Limb (tissue), 2 donors: ENCODE data around the gene PLEKHH3.
A peak's percentile ranks its signal among the peaks of the same experiment; 100 is the strongest.

Experiments used
- DNase-seq, 2 donors: peaks; one replicate each; pipeline ENCODE4 v3.0.0-alpha.2; 2016; ENCODE audit errors: extremely low spot score in 2 of 2

The PLEKHH3 gene

DNA sequence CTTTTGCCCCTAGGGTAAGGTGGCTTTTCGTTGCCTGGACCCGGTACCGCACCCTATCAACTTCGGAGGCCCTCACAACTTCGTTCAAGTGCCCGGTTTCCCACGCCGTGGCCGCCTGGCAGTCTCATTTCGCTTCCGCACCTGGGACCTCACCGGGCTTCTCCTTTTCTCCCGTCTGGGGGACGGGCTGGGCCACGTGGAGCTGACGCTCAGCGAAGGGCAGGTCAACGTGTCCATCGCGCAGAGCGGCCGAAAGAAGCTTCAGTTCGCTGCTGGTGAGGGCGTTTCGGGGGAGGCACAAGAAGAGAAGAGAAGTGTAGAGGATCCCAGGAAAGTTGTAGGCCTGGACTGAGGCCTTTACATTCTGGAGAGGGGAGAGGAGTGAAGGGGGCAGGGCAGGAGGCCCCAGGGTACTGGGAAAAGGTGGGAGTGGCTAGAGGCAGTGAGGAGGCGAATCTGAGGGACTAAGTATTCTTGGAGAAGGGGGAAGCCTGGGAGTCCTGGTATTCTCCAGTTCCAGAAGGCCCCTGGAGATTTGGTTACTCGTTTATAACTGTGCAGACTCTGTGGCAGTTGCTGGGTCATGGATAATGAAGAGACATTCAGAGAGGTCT lies 11.0 kb upstream of the PLEKHH3 start:
- no peak for DNase-seq

GRCh38 chr17:42686520-42687128 lies 9.8 kb upstream of the PLEKHH3 start:
- no peak for DNase-seq

DNA sequence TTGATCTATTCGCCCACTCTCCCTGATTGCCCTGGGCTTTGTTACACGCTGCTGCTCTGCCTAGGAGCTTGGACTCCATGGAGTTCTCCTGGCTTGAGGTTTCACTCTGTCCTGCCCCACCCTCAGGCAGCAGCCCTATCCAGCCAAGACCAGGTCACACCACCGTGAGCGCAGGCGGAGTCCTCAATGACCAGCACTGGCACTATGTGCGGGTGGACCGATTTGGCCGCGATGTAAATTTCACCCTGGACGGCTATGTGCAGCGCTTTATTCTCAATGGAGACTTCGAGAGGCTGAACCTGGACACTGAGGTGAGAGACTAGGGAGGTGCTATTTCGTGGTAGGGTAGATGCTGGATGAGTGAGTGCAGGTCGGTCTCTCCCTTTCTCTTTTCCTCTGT lies 9.0 kb upstream of the PLEKHH3 start:
- no peak for DNase-seq

DNA sequence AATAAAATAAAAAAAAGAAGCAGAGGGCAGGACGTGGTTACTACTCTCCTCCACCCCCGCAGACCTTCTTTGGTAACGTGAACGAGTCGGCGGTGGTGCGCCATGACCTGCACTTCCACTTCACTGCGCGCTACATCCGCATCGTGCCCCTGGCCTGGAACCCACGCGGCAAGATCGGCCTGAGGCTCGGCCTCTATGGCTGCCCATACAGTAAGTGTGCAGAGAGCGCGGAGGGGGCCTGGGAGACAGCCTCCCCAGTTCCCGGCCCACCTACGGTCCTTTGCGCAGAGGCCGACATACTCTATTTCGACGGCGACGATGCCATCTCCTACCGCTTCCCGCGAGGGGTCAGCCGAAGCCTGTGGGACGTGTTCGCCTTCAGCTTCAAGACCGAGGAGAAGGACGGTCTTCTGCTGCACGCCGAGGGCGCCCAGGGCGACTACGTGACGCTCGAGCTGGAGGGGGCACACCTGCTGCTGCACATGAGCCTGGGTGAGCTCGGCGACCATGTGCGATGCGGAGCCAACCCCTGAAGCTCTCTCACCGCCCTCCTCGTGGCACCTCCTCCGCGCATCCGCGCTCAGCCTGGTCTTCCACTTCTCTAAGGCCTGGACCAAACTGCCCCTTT lies 8.2 kb upstream of the PLEKHH3 start:
- DNase-seq, result no peak

- peak in 1 of 2 donors; percentile 68 for DNase-seq
Measured at GRCh38 chr17:42683407-42684034, 6.7 kb upstream of the PLEKHH3 start.

DNA sequence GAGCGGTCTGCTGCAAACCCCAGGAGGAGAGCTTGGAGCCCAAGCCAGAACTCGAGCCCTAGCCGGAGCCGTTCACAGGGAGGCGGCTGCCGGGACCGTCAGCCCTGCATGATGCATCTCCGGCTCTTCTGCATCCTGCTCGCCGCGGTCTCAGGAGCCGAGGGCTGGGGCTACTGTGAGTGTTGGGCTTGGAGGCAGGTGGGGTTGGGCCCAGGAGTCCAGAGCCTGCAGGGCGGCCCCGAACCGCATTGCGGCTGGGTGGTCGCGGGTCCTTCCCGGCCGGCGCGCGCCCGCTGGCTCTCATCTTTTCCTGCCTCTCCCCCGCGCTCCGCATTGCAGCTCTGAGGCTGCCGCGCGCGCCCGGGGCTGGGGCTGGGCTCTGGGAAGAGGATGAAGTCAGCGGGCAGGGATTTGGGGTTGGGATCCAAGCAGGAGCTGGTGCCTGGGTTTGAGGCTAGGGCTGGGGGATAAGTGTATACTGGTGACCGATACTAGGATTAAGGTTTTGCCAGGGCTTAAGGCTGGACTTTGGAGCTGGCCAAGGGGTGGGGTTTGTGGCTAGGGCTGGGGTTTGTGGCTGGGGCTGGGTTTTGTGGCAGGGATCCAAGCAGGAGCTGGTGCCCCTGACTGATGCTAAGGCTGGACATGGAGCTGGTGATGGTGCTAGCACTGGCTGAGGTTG lies 6.1 kb upstream of the PLEKHH3 start:
- peak; percentile 42 to 84 for DNase-seq

DNA sequence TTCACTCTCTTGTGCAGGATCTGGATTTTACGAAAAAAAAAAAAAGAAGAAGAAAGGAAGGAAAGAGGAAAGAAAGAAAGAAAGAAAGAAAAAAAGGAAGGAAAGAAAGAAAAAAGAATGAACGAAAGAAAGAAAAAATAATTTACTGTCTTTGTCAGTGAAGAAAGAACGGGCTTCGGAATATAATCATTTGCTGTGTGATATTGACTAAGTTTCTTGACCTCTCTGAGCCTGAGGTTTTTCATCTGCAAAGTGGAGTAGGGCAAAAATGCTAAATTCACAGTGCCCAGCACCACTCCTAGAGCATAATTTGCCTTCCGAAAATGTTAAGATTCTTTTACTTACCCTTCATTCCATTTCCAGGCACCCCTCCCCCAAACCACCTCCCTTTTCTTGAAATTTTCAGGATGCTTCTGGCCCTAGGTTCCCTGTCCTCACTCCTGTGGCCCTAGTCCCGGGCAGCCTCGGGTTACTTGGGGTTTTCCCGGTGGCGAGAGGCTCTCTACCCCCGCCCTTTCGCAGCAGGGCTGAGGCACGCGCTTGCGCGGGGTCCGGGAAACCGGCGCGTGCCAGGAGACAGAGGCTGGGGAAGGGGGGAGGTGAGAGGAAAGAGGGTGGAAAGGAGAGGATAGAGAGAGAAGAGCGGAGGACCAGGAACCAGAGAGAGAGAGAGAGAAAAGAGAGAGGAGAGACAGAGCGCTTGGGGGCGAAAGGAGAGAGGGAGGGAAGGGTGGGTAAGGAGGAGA lies 5.4 kb upstream of the PLEKHH3 start, which contains the start of gene CNTNAP1:
Gene CNTNAP1, plus strand, starts transcription at position 556 of the 746 bp plus-strand sequence. CDS start 299 bp downstream, outside the sequence.
- peak; percentile 76 to 83 for DNase-seq

DNA sequence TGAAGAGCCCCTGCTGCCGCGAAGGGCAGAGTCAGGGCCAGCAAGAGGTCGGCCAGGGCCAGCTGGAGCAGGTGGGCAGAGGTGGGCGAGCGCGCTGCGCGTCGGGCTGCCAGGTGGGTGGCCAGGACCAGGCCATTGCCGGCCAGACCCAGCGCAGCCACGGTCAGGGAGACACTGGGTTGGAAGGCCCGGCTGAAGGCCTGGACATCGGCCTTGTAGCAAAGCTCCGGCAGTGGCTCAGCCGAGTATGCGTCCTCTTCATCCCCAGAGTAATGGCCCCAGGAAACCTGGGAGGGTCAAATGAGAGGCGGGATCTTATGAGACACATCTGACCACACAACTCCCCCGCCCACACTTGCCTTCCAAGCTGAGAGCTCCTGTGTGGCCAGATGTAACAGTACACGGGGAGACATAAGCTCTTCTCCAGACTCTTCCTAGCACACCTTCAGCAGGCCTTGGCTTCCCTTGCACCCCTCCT lies 3.6 kb upstream of the PLEKHH3 start:
- no peak for DNase-seq

DNA sequence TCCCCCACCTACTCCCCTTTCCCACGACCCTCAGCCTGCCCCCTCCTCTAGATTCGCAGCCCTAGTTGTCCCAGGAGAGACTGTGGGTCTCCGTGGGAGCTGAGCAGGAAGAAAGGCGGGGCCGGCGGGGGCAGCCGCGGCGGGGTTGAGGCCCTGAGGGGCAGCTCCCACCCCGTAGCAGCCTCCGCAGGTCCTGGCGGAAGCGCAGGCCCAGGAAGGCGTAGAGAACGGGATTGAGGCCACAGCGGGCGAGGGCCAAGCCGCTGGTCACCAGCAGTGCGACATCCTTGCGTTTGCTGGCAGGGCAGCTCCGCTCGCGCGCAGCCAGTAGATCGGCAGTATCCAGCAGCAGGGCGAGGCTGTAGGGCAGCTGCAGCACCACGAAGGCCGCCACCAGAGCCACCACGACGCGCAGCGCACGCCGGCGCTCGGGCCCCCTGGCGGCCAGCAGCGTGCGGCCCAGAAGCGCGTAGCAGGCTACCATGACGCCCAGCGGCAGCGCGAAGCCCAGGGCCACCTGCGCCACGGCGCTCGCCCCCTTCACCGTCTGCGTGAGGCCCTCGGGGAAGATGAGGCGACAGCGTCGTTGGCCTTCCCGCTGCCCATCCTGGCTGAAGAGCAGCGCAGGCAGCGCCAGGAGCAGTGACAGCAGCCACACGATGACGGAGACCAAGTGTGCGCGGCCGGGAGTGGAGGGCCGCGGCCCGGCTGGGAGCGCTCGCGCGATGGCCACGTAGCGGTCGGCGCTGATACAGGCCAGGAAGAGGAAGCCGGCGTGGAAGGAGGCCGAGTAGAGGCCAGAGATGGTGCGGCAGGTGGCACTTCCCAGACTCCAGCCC lies 2.9 kb upstream of the PLEKHH3 start:
- DNase-seq, result peak; percentile 79 to 87

- DNase-seq, result peak; percentile 51 to 76
Measured at GRCh38 chr17:42678951-42679491, 2.2 kb upstream of the PLEKHH3 start.

GRCh38 chr17:42677921-42678781 lies 1.4 kb upstream of the PLEKHH3 start:
- peak; percentile 91 to 93 for DNase-seq

- DNase-seq, result peak; percentile 100
Measured at GRCh38 chr17:42677012-42677857, 441 bp upstream of the PLEKHH3 start.

GRCh38 chr17:42675965-42676423 lies 800 bp downstream of the PLEKHH3 start:
- no peak for DNase-seq

DNA sequence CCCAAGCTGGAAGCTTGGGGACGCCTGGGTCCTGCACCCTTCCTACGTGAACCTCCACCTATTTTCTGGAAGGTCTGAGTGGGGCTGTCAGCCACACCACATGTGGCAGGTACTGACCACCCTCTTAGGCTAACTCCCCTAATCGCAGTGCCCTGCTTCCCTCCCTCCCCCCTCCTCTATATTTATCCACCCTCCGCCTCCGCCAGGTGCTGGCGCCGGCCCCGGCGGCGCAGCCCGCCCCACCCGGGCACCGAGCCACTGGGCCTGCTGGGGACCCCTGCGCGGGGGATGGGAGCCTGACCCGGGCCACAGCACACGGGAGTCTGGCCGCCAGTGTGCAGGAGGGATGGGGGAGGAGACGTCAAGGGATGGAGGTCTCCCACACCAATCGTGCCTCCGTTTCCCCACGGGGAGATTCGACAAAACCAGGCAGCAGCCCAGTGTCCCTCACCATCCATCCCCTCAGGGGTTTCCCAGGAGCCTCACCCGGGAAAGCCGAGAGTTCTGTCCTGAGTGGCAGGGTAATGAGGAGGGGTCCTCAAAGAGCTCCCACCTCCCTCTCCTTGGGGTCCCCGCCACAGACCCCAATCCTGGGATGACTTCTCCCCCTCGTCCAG lies 1.3 kb downstream of the PLEKHH3 start:
- DNase-seq, result peak in 1 of 2 donors; percentile 70

DNA sequence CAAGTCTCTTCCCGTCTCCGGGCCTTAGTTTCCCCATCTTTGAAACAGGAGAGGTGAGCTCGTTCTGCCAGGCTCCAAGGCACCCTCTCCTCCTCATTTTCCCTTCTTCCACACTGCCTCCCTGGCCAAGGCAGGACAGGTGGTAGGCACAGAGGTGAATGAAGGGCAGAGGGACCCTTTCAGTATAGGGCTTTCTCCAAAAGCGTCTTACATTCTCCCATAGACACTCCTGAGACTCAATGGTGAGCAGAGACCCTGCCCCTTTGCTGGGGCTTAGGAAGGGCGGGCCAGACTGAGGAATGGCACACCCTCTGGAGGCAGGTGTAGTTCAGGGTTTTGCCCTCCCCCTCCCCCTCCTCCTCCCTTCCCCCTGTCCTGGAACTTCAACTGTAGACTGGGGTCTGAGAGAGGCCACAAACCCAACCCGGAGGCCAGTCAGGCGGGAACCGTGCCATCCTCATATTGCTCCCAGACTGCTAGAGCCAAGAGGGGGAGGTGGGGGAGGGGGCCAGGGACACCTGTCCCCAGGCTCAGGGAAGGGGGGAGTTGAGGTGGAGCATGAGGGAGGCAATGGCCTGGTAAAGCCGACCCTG lies 1.9 kb downstream of the PLEKHH3 start:
- DNase-seq, result peak in 1 of 2 donors; percentile 54

GRCh38 chr17:42673885-42674754 lies 2.7 kb downstream of the PLEKHH3 start:
- DNase-seq, result peak in 1 of 2 donors; percentile 52
